Measurements from ENCODE around the gene UBC.
A peak's percentile ranks its signal among the peaks of the same experiment; 100 is the strongest.
"Not testable (repeated sequence)": the region's sequence is repeated elsewhere in the genome, so short reads cannot be mapped to it uniquely, and the experiment has no call there.

Gene UBC

DNA sequence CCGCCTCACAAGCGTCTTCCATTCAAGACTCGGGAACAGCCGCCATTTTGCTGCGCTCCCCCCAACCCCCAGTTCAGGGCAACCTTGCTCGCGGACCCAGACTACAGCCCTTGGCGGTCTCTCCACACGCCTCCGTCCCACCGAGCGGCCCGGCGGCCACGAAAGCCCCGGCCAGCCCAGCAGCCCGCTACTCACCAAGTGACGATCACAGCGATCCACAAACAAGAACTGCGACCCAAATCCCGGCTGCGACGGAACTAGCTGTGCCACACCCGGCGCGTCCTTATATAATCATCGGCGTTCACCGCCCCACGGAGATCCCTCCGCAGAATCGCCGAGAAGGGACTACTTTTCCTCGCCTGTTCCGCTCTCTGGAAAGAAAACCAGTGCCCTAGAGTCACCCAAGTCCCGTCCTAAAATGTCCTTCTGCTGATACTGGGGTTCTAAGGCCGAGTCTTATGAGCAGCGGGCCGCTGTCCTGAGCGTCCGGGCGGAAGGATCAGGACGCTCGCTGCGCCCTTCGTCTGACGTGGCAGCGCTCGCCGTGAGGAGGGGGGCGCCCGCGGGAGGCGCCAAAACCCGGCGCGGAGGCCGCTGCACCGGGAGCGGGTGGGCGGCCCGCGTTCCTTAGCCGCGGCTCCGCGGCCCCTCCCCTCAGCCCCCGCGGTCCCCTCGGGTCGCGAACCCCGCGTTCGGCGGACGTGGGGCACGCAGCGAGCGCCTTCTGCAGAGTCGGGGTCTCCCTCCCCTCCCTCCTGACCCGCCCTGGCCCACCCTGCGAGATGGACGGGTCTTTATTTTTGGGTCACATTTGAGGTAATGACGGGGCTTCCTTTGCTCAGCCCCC is at the start of gene UBC:
Gene UBC, minus strand, starts transcription at position 259 of the 847 bp plus-strand sequence. CDS start 879 bp downstream, outside the sequence.
- DNase-seq (ENCODE audit: low read depth): peak; percentile 90

DNA sequence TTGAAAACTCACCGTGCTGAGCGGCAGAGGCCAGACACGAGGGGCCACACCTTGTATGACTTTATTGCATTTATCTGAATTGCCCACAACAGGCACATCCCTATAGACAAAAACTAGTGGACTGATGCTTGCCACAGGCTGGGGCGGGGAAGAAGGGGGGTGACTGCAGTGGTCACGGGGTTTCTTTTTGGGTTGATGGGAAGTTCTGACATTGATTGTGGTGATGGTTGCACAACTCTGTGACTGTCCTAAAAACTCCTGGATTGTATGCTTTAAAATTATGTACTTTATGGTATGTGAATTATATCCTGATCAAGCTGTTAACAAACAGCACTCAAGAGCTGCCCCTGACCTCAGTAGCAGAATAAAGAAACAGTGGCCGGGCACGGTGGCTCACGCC is 48.8 kb upstream of the UBC start:
- no peak for DNase-seq (ENCODE audit: low read depth)

DNA sequence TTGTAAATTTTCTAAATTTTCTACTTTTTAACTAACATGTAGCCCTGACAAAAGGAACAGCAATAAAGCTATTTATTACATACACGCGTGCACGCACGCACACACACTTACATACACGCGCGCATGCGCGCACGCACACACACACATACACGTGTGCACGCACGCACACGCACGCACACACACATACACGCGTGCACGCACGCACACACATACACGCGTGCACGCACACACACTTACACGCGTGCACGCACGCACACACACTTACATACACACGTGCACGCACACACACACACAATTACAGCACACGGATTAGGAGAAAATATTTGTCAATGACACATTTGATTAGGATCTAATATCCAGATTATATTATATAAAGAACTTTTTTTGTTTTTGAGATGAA is 46.6 kb upstream of the UBC start:
- DNase-seq (ENCODE audit: low read depth): no peak

DNA sequence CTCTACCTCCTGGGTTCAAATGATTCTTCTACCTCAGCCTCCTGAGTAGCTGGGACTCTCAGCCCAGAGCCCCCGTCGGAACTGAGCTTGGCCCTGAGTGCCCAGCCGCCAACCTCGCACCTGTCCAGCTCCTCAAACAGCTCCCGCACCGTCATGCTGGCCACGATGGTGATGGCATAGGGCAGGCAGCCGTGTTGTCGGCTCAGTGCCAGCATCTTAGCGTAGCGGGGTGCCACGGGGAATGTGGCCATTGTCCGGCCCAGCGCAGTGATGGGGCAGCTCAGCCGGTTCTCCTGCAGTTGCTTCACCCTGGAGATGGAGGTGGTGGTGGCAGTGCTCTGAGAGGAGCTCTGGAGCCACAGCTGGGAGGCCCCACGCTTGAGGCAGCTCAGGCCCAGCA is 42.1 kb upstream of the UBC start:
- no peak for DNase-seq (ENCODE audit: low read depth)

DNA sequence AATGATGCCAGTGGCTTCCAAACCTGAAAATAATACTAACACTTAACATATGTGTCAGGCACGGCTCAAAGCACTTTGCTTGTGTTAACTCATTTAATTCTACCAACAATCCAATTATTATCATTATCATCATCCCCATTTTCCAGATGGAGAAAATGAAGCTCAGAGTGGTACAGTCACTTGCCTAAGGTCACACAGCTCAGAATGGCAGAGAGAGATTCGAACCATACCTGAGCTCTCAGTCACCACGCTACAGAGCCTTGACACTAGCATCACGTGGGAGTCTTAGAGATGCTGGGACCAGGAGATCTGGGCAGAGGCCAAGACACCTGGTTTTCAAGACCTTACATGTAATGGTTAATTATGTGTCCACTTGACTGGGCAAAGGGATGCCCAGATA is 40.3 kb upstream of the UBC start:
- DNase-seq (ENCODE audit: low read depth): no peak

DNA sequence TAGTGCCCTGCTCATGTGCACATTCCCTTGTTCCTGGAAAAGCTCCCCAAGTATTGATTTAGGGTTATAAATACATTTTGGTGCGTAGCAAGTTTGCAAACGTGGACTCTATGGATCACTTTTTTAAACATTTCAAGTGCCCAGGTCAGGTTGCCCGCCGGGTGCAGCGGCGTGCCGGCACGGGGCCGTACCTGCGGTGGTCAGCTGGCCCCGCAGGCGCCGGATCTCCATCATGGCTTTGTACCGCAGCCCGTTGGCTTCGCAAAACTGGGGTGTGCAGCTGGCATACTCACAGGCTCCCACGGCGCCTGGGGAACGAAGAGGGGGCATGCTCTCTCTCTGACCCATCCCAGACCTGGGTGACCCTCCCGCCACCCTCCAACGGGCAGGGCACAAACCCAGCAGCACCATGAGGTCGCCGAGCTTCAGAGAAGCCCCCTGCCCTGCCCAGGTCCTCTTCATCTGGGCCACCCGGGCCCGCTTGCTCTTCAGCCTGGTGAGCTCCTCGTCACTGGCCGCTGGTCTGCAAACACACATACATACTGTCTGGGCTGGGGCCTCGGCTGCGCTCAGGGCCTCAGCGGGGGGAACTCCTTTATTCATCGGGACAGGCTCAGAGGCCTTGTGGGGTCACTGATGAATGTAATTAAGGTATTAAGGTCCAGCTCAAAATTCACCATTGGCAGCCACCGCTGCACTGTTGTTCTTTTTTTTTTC is 39.4 kb upstream of the UBC start:
- DNase-seq (ENCODE audit: low read depth): no peak

DNA sequence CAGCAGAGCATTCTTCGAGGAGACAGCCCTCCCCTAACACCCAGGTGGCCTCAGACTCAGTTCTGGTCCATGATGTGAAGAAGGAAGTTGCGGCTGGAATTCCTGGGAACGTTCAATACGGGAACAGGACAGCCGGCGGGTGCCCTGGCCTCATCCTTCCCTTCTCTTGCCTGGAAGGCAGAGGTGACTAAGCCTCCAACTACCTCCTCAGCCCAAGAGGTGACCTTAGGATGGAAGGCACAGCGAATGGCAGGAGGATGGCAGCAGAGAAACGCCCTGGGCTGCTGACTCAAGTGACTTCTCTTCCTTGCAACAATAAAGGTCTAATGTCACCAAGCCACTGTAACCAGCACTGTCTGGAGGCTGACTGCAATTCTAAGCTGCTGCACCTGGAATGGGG is 38.4 kb upstream of the UBC start:
- no peak for DNase-seq (ENCODE audit: low read depth)

DNA sequence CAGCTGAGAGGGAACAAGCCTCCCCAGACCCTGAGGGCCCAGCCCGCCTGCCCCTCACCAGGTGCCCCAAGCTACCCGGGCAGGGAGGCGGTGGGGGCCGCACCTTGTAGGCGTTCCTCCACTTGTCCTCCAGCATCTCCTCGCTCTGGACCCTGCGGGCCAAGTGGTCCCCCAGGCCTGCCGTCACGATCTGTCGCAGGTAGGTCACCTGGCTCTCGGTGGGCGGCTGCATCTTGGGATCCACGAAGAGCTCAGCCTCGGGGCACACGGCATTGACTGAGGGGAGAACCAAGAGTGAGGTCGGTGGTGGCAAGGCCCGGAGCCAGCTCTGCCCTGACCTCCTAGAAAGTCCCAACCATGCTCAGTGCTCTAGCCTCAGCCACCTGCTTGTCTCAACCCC is 37.8 kb upstream of the UBC start:
- no peak for DNase-seq (ENCODE audit: low read depth)

DNA sequence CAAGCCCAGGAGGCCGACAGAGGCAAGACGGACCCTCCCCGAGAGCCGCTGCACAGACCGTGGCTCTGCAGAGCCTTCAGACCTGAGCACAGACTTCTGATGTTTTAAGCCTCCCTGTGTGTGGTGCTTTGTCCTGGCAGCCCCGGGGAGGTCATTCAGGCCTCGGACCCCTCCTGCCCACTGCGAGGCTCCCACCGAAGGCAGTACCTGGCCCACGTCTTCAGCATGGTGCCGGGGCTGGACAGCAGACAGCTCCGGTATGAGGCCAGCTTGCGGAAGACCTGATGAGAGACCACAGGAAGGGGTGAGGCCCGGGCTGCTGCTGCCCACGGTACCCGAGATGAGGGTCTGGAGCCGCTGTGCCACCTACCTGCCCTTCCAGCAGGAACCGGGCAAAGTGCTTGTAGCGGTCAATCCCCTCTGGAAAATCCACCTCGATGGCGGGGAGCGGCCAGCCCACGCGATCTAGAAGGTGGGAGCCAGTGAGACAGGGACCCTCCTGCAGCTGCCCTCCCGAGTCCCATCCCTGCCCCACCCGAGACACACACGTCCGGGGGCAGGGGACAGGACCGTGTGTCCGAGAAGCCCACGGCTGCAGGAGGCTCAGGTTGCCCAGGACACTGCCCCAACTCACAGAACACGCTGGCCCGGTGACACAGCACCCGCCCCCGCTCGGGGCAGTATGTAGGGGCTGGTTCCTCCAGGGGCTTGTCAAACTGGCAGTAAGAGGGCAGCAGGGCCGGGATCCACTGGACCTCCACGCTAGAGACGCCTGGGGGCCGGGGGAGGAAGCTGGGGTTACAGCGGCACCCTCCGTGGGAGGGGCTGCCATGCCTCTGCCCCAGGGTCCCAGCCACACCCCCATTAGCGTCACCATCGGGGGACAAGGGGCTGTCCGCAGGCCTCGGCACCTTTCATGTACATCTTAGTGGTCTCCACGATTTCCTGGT is 35.6 kb upstream of the UBC start:
- no peak for DNase-seq (ENCODE audit: low read depth)

DNA sequence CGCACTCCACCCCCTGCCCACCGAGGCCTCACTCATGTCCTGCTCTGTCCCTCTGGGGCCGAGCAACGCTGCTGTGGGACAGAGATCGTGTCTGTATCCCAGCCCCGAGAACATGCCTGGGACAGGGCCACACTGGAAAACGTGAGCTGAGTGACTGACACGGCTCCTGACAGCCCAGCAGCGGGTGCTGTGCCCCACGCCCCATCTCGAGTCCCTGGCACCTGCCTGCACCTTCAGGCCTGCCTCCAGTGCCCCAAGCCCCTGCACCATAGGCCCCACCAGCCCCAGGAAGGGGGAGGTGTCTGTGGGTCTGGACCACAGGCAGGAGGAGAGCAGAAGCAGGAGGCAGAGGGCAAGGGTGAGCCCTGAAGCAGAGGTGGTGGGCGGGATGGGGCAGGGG is 34.6 kb upstream of the UBC start:
- no peak for DNase-seq (ENCODE audit: low read depth)

DNA sequence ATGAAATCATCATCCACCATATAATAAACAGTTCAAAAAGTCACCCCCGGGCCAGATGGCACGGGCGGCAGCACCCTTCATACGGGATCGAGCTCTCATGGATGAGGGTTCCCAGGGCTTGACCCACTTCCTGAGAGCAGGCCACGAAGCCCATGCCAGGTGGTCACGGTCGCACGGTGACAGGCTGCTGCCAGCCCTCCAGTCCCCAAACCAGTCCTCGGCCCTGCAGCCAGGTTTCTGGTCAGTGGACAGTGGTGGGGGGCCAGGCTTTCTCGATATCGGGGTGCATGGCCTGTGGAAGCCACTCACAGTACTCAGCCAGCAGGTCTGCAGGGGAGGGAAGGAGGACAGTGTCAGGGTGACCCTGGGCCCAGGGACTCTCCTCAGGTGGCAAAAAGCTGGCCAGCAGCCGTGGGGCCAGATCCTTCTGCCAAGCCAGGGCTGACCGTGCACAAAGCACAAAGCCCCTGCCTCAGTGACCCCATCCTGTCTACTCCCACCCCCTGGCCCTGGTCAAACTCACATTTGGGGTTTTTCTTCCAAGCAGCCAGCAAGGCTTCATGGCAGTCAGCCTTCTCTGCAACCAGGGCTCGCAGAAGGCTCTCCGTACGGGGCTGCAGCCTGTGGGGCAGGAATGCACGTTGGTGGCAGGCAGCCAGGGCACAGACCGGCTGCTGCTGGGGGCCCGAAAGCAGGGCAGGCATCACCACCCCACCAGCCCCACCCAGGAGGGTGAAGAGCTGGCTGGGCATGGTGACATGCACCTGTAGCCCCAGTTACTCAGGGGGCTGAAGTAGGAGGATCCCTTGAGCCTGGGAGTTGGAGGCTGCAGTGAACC is 33.3 kb upstream of the UBC start:
- DNase-seq (ENCODE audit: low read depth): no peak

DNA sequence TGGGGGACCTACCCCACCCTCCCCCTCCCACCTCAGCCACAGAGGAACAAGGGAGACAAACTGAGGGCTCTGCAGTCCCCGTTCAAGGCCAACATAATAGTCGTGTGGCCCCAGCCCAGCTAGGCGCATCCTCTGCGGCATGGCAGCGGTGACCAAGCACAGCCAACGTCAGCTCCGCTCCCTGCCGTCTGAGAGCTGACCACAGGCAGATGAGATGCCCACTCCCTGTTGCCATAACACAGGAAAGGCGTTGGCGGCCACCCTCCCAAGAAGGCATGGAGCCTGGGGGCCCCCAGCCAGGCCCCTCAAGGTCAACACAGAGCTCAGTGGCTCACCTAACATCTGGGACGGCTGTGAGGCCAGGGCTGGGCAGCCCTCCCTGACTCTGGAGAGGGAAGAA is 32.6 kb upstream of the UBC start:
- DNase-seq (ENCODE audit: low read depth): no peak

DNA sequence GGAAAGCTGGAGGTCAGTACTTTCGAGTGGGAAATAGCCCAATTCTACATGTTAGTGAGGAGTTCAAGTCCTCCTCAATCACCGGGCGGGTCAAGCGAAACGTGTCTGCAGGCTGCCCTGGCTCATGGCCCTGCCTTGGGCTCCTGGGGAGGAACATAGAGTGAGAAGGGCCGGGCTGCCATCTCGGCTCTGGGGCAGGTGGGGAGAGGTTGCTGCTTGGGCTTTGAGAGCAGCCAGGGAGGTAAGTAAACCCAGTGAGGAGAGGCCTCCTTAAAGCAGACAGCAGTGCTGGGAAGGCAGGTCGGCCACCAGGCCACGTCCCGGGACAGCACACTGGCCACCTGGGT is 32.0 kb upstream of the UBC start:
- DNase-seq (ENCODE audit: low read depth): no peak

DNA sequence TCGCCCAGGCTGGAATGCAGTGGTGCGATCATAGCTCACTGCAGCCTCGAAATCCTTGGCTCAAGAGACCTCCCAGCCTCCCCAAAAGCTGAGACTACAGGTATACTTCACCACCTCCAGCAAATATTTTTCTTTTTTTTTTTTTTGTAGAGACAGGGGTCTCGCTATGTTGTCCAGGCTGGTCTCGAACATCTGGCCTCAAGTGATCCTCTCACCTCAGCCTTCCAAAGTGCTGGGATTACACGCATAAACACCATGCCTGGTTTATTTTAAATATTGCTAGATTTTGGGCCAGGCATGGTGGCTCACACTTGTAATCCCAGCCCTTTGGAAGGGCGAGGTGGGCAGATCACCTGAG is 26.7 kb upstream of the UBC start:
- no peak for DNase-seq (ENCODE audit: low read depth)

DNA sequence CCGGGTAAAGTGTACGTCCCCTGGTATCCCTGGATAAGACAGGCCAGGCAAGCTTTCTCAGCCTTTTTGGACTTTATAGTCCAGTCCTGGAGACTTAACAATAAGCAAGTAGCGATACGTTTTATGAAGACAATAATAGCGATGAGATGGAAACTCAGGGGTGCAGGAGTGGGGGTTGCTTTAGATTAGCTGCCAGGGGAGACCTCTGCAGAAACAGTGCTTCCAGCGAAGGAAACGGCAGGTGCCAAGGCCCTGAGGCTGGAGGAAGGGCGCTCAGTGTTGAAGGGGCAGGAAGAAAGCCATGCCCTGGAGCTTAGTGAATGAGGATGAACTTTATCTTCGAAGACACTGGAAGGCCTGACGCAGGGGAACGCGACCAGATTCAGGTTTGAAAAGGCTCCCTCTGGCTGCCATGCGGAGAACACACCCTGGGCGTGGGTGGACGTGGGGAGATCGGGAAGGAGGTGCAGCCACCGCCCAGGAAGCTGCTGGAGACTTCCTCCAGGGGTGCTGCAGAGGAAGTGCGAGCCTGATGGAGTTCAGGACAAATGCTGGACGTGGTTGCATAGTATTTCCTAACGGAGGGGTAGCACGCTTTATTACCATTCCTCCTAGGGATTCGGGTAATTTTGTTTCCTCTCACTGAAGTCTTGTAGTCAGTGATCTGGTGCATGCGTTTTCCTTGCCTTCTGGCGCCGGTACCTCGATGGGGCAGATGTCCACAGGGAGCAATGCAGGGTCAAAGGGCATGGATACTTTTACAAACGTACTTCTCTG is 26.1 kb upstream of the UBC start:
- DNase-seq (ENCODE audit: low read depth): peak; percentile 90

DNA sequence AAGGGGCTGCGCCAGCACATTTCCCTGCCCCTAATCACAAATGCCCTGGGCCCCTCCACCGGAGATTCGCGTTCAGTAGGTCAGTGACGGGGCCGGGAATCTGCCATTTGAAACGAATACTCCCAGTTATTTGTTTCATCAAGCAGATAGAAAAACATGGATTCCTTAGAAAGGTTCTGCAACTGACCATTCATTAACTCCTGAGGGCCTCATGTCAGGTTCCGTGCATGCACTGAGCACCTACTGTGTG is 25.6 kb upstream of the UBC start:
- no peak for DNase-seq (ENCODE audit: low read depth)

DNA sequence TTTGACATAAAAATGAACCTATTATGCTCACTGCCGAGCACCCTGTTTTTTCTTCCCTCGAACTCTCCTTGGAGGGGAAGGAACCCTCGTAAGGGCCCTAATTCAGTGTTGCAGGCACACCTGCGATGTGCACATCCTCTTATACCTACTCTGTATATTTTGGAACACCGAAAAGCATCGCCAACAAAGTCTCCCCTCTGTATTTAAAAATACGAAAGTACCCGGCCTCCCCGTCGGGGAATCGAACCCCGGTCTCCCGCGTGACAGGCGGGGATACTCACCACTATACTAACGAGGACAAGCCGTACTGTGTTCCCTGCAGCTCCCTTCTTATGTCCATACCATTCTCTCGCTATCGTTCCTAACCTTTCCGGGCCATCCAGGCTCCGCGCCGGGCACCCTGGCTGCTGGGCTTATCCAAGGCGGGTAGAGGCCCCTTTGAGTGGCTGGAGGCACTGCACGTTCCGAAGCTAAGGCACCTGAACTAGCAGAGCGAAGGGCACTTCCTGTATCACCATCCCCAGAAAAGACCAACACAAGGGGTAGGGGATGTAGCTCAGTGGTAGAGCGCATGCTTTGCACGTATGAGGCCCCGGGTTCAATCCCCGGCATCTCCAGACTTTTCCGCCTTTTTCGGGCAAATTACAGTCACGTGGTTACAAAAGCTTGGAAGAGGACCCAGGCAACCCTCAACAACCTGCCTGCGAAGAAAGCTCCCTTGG is 25.1 kb upstream of the UBC start:
- peak; percentile 95 for DNase-seq (ENCODE audit: low read depth)

DNA sequence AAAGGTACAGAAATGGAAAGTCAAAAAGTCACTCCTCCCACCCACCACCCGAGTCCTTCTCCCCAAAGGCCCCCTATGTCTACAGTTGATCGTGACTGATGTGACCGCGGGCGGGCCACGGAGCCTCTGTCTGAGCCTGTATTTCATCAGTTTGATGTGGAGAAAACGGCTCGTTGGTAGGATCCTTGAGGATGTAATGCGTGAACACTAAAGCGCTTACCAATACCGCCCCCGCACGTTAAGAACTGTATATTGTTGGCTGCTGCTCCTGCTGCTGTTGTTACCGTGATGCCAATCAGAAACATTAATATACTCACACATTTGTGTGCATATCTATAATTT is 24.6 kb upstream of the UBC start:
- peak; percentile 87 for DNase-seq (ENCODE audit: low read depth)

DNA sequence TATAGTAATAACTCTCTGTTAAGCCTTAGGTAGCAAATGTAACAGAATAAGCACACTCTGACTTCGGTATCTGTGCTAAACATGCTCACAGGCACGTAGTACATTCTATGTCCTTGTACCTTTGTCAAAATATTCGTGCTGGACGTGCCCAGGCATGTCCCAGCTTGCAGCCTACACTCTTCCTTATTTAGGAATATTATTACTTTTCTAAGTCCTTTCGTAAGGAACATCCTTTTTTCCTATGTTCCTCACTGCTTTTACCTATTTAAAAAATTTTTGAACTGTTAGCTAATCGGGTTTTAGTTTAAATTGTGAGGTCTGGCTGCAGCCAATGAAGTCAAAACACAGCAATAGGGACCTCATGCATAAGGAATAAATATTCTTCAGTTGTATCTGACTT is 24.1 kb upstream of the UBC start:
- no peak for DNase-seq (ENCODE audit: low read depth)

DNA sequence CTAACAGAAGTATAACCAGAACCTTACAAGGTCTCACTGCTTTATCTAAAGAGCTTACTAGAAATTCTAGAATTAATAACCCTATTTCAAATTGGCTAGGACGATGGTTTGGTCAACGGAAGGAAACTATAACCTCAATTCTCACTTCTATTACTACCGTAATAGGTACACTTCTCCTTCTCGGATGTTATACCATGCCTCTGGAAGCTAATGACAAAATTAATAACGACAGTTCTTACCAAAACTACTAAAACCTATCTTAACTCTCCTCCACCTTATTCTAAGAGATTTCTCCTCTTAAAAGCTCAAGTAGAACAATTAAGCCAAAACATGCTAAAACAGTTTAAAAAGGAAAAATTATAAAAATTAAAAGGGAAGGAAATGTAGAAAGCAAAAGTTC is 23.7 kb upstream of the UBC start:
- no peak for DNase-seq (ENCODE audit: low read depth)

DNA sequence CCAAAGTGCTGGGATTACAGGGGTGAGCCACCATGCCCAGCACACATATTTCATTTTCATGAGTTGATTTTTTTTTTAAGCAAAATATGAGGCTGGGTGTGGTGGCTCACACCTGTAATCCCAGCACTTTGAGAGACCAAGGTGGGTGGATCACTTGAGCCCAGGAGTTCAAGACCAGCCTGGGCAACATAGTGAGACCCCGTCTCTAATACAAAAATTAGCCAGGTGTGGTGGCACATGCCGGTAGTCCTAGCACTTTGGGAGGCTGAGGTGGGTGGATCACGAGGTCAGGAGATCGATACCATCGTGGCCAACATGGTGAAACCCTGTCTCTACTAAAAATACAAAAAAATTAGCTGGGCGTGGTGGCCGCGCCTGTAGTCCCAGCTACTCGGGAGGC is 17.1 kb upstream of the UBC start:
- DNase-seq (ENCODE audit: low read depth): not testable (repeated sequence)
